ENCODE results near the gene LENG9. TPM values are rescaled to one million over a fixed set of nuclear protein-coding genes. Genes with fewer than 3 reads are reported as not detected.

Gene LENG9
- total RNA-seq, 4 donors from 2014 or later, result 2.6 to 9.1 (median 4.5) TPM

GRCh38 chr19:54434873-54435214 lies 28.7 kb downstream of the LENG9 start:
- Histone ChIP-seq H3K27me3 (peaks cover 27% of the 10 kb centered on the region), H3K4me3 (no peak overlapping the region), H3K27ac (no peak overlapping the region), H3K4me1 (peaks cover 0 to 64% (median 31%) of the 10 kb centered on the region in 3 donors), H3K9me3 (no peaks in the 10 kb centered on the region), H3K36me3 (peaks cover 0 to 6% of the 10 kb centered on the region in 2 donors)
- ATAC-seq, result no peak
- WGBS, 2 donors (ENCODE audit: low coverage in 1 of 2), result 0% methylated on average over 1 of the region's 11 CpGs
- TF ChIP-seq POLR2AphosphoS5 (IDR thresholded peaks at IDR 0.05) (no peak), POLR2A (IDR thresholded peaks at IDR 0.05) (no peak)
- TF ChIP-seq, protein P1, sequence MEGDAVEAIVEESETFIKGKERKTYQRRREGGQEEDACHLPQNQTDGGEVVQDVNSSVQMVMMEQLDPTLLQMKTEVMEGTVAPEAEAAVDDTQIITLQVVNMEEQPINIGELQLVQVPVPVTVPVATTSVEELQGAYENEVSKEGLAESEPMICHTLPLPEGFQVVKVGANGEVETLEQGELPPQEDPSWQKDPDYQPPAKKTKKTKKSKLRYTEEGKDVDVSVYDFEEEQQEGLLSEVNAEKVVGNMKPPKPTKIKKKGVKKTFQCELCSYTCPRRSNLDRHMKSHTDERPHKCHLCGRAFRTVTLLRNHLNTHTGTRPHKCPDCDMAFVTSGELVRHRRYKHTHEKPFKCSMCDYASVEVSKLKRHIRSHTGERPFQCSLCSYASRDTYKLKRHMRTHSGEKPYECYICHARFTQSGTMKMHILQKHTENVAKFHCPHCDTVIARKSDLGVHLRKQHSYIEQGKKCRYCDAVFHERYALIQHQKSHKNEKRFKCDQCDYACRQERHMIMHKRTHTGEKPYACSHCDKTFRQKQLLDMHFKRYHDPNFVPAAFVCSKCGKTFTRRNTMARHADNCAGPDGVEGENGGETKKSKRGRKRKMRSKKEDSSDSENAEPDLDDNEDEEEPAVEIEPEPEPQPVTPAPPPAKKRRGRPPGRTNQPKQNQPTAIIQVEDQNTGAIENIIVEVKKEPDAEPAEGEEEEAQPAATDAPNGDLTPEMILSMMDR (IDR thresholded peaks at IDR 0.05), result no peak

GRCh38 chr19:54434112-54434872 lies 29.3 kb downstream of the LENG9 start:
- peaks cover 0 to 6% of the 10 kb centered on the region in 2 donors for H3K36me3 ChIP-seq
- H3K4me3 ChIP-seq, result no peak overlapping the region
- no peak for ATAC-seq
- no peak for TF ChIP-seq POLR2AphosphoS5 (IDR thresholded peaks at IDR 0.05)
- TF ChIP-seq, protein P1 (IDR thresholded peaks at IDR 0.05), result no peak
- no peak for TF ChIP-seq POLR2A (IDR thresholded peaks at IDR 0.05)
- H3K9me3 ChIP-seq, result no peaks in the 10 kb centered on the region
- 57 to 76% methylated on average over 6 to 10 of the region's 23 CpGs for WGBS, 2 donors (ENCODE audit: low coverage in 1 of 2)
- peaks cover 32% of the 10 kb centered on the region for H3K27me3 ChIP-seq
- no peak overlapping the region for H3K27ac ChIP-seq
- H3K4me1 ChIP-seq, result peaks cover 0 to 65% (median 31%) of the 10 kb centered on the region in 3 donors

DNA sequence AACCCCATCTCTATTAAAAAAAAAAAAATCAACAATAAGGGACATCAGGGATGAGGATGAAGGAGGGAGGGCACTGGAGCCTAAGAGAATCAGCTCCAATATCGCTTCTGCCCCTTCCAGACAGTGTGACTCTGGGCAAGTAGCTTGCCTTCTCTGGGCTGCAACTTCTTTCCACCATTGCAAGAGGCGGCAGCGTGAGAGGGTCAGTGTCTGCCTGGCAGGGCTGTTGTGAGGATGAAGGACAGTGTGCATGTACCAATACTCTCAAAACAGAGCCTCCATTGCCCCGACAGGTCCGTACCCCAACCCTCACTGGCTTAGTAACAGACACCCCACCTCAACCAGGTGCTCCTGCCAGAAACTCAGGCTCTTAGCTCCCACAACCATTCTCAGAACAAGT lies 29.9 kb downstream of the LENG9 start:
- TF ChIP-seq POLR2A (IDR thresholded peaks at IDR 0.05), result no peak
- TF ChIP-seq POLR2AphosphoS5 (IDR thresholded peaks at IDR 0.05), result no peak
- no peak for TF ChIP-seq EP300 (IDR thresholded peaks at IDR 0.05)
- TF ChIP-seq, protein P1 (IDR thresholded peaks at IDR 0.05), result no peak
- Histone ChIP-seq H3K27me3 (peaks cover 38% of the 10 kb centered on the region), H3K4me1 (peaks cover 0 to 59% (median 31%) of the 10 kb centered on the region in 3 donors), H3K36me3 (peaks cover 0 to 1% of the 10 kb centered on the region in 2 donors), H3K9me3 (no peaks in the 10 kb centered on the region), H3K4me3 (no peak overlapping the region), H3K27ac (no peak overlapping the region)
- ATAC-seq, result no peak
- 83 to 86% methylated on average over 1 to 3 of the region's 5 CpGs for WGBS, 2 donors (ENCODE audit: low coverage in 1 of 2)

- ATAC-seq, result no peak
- Histone ChIP-seq H3K36me3 (no peaks in the 10 kb centered on the region), H3K4me1 (peaks cover 0 to 54% (median 31%) of the 10 kb centered on the region in 3 donors), H3K27me3 (peaks cover 52% of the 10 kb centered on the region), H3K4me3 (no peak overlapping the region), H3K9me3 (no peaks in the 10 kb centered on the region), H3K27ac (no peak overlapping the region)
- no peak for TF ChIP-seq EP300 (IDR thresholded peaks at IDR 0.05)
- no peak for TF ChIP-seq POLR2A (IDR thresholded peaks at IDR 0.05)
- TF ChIP-seq, protein P1 (IDR thresholded peaks at IDR 0.05), result no peak
- WGBS, 2 donors (ENCODE audit: low coverage in 1 of 2), result 72 to 100% methylated on average over 1 to 4 of the region's 10 CpGs
These were observed 31.3 kb downstream of the LENG9 start for GRCh38 chr19:54432144-54432738.

Measured in gastroesophageal sphincter (tissue), 4 donors.